GM12878 (cell line): ENCODE data around the gene DDX56. TPM values are rescaled to one million over a fixed set of nuclear protein-coding genes. Genes with fewer than 3 reads are reported as not detected.

Experiments used
- ATAC-seq: fragments of 200-7000 bp; cut with Tn5 transposase; 3 replicates; pipeline ENCODE4 v1.9.1; 2020; ENCODE audit warnings: mild to moderate bottlenecking, moderate library complexity
- BruUV-seq: library from RNA; stranded (reverse); fragments of 400-500 nt; replicated peaks from 2 replicates; lab custom pipeline; 2021; lab: Mats Ljungman, UMichigan
- CTCF ChIA-PET: fragments of 300-600 bp; sonication (Branson Sonifier 250); formaldehyde crosslinking; extraction: SDS; loops from one replicate; lab custom pipeline; 2021; ENCODE audit warnings: inconsistent platforms; lab: Yijun Ruan, JAX
- POLR2A ChIA-PET: fragments of 350-600 bp; formaldehyde crosslinking; extraction: SDS; loops from one replicate; lab custom pipeline; 2021; ENCODE audit warnings: inconsistent platforms; lab: Charles Lee
- RAD21 ChIA-PET: fragments of 300-600 bp; sonication (Branson Sonifier 250); formaldehyde crosslinking; loops from one replicate; lab custom pipeline; 2023; ENCODE audit warnings: antibody characterized with exemption; ENCODE audit not compliant: unreplicated experiment; lab: Charles Lee
- SMC1A ChIA-PET: fragments of 300-600 bp; sonication (Branson Sonifier 250); formaldehyde crosslinking; loops from one replicate; lab custom pipeline; 2023; ENCODE audit not compliant: unreplicated experiment, uncharacterized antibody; lab: Charles Lee
- DNase-seq: peaks from one replicate; pipeline ENCODE4 v3.0.0-alpha.2; 2011; ENCODE audit warnings: low read depth, low spot score
- FAIRE-seq: peaks from 3 replicates; lab custom pipeline; 2011; peaks lifted over from hg19 to GRCh38; lab: Jason Lieb, UNC
- H2AFZ ChIP-seq: 2 replicates; pipeline ENCODE4 v1.6.0; 2011; ENCODE audit warnings: low read depth, low read length, control low read depth; ENCODE audit not compliant: control insufficient read depth
- H3K27ac ChIP-seq: 2 replicates; pipeline ENCODE4 v1.5.1; 2011; ENCODE audit warnings: control low read depth; ENCODE audit not compliant: control insufficient read depth, insufficient read depth
- H3K27me3 ChIP-seq, 2 experiments: replicated peaks in 1 of 2; 2 replicates each; pipeline versions ENCODE4 v1.6.0 to v1.6.1; 2011; ENCODE audit warnings: low read length in 1 of 2; ENCODE audit not compliant: control insufficient read depth in 2 of 2, insufficient read depth in 2 of 2
- H3K36me3 ChIP-seq, 2 experiments: 2 replicates each; pipeline ENCODE4 v1.5.1; 2011; ENCODE audit warnings: low read length in 1 of 2; ENCODE audit not compliant: control insufficient read depth in 2 of 2, insufficient read depth in 2 of 2
- H3K4me1 ChIP-seq: 2 replicates; pipeline ENCODE4 v1.6.1; 2011; ENCODE audit warnings: mild to moderate bottlenecking, low read length, moderate library complexity, mixed read lengths; ENCODE audit not compliant: control insufficient read depth, insufficient read depth
- H3K4me2 ChIP-seq: 2 replicates; pipeline ENCODE4 v1.6.0; 2011; ENCODE audit warnings: control low read depth; ENCODE audit not compliant: control insufficient read depth, insufficient read depth
- H3K4me3 ChIP-seq: fragments of 200-600 bp; sonication (generic); 2 replicates; pipeline ENCODE4 v1.5.1; 2016
- H3K79me2 ChIP-seq: 2 replicates; pipeline ENCODE4 v1.6.0; 2011; ENCODE audit warnings: low read length; ENCODE audit not compliant: control insufficient read depth, insufficient read depth
- H3K9ac ChIP-seq: 2 replicates; pipeline ENCODE4 v1.8.0; 2011; ENCODE audit warnings: low read length, control low read depth, mixed read lengths; ENCODE audit not compliant: control insufficient read depth, insufficient read depth
- H3K9me3 ChIP-seq: replicated peaks from 3 replicates; pipeline ENCODE4 v1.5.1; 2011; ENCODE audit warnings: mild to moderate bottlenecking, low read length; ENCODE audit not compliant: control insufficient read depth, insufficient read depth
- H4K20me1 ChIP-seq: 2 replicates; pipeline ENCODE4 v1.6.0; 2011; ENCODE audit not compliant: control insufficient read depth, insufficient read depth
- EGR1 ChIP-seq, 2 experiments: IDR thresholded peaks; 1 replicate in 1 of 2; 2 replicates in 1 of 2; pipeline ENCODE4 v1.6.1; 2011 to 2012; ENCODE audit warnings: low read depth in 2 of 2, low read length in 2 of 2, borderline replicate concordance in 1 of 2, mild to moderate bottlenecking in 1 of 2, moderate library complexity in 1 of 2
- GABPA ChIP-seq: IDR thresholded peaks from 2 replicates; pipeline ENCODE4 v1.6.1; 2014; ENCODE audit warnings: antibody characterized with exemption, low read depth, mild to moderate bottlenecking, inconsistent platforms
- JUNB ChIP-seq: IDR thresholded peaks from 2 replicates; pipeline ENCODE4 v1.6.1; 2016; ENCODE audit warnings: antibody characterized with exemption, mild to moderate bottlenecking
- MEF2A ChIP-seq: IDR thresholded peaks from 2 replicates; pipeline ENCODE4 v1.6.1; 2011; ENCODE audit warnings: low read depth, mild to moderate bottlenecking, low read length, moderate library complexity; ENCODE audit not compliant: insufficient read depth
- MTA3 ChIP-seq: IDR thresholded peaks from 2 replicates; pipeline ENCODE4 v1.6.1; 2012; ENCODE audit warnings: low read length, inconsistent platforms, borderline replicate concordance
- NR2C1 ChIP-seq: fragments of 450-650 bp; IDR thresholded peaks from 2 replicates; pipeline ENCODE4 v1.6.1; 2017; ENCODE audit warnings: antibody characterized with exemption, mild to moderate bottlenecking, moderate library complexity
- PKNOX1 ChIP-seq: fragments of 450-650 bp; IDR thresholded peaks from 2 replicates; pipeline ENCODE4 v1.6.1; 2016; ENCODE audit warnings: mild to moderate bottlenecking
- PRDM15 ChIP-seq: fragments of 450-650 bp; formaldehyde crosslinking; IDR thresholded peaks from 2 replicates; pipeline ENCODE4 v1.4.0; 2020; ENCODE audit warnings: mild to moderate bottlenecking, moderate library complexity
- SIN3A ChIP-seq: IDR thresholded peaks from 2 replicates; pipeline ENCODE4 v1.6.1; 2012; ENCODE audit warnings: low read depth, low read length, improper control_type of control experiment
- SPI1 ChIP-seq: IDR thresholded peaks from 2 replicates; pipeline ENCODE4 v1.6.1; 2011; ENCODE audit warnings: low read depth, mild to moderate bottlenecking, low read length, moderate library complexity, borderline replicate concordance; ENCODE audit not compliant: insufficient read depth
- USF2 ChIP-seq: IDR thresholded peaks from 2 replicates; pipeline ENCODE4 v1.6.1; 2011; ENCODE audit warnings: low read depth, low read length, improper control_type of control experiment, borderline replicate concordance
- ZNF274 ChIP-seq: IDR thresholded peaks from one replicate; pipeline ENCODE4 v1.8.0; 2011; ENCODE audit not compliant: insufficient read length, insufficient read depth
- ZSCAN29 ChIP-seq: fragments of 450-650 bp; IDR thresholded peaks from 2 replicates; pipeline ENCODE4 v1.6.1; 2017; ENCODE audit warnings: mild to moderate bottlenecking, moderate library complexity
- whole genome bisulfite sequencing: methylation state at CpG from one replicate; pipeline ENCODE4 v1.1.6; 2016; ENCODE audit warnings: low lambda C conversion rate; ENCODE audit not compliant: insufficient replicate concordance, insufficient coverage; ENCODE audit errors: missing lambda C conversion rate; 5-methylcytosine and 5-hydroxymethylcytosine counted together
- in situ Hi-C: fragments of 300-500 bp; cut with MboI; formaldehyde crosslinking; loops from 9 replicates; pipeline ENCODE4 v1.14.3; 2018; ENCODE audit warnings: mixed read lengths
- intact Hi-C: fragments of 100-400 bp; cut with micrococcal nuclease; formaldehyde crosslinking; loops from one replicate; pipeline ENCODE4 v1.14.2; 2022; ENCODE audit not compliant: unreplicated experiment
- polyA plus RNA-seq, 11 experiments: library from polyadenylated mRNA; depleted of rRNA in 4 of 11; unstranded in 6 of 11; stranded (reverse) in 5 of 11; fragments of >200 nt; fragmentation: Nextera tagmentation in 4 of 11; fragmentation: Illumina TruSeq in 1 of 11; extraction: Ambion mirVana in 4 of 11; extraction: Trizol in 1 of 11; gene quantifications; 1 replicate in 1 of 11; 2 replicates in 10 of 11; pipeline versions ENCODE4 v1.2.1 to v1.2.3, GENCODE V29; 2011 to 2016; ENCODE audit warnings: inconsistent platforms in 2 of 11, missing spikeins in 2 of 11, low read depth in 1 of 11
- total RNA-seq, 4 experiments: library from RNA; depleted of rRNA in 3 of 4; stranded (reverse); fragments of >200 nt in 3 of 4; fragmentation: Illumina TruSeq in 1 of 4; extraction: Trizol in 1 of 4; gene quantifications; 2 replicates each; pipeline versions ENCODE4 v1.2.1 to v1.2.3, GENCODE V29; 2013 to 2021
- TF ChIP-seq, protein P1 (sequence below): fragments of 450-650 bp; IDR thresholded peaks from 2 replicates; pipeline ENCODE4 v1.6.1; 2018; ENCODE audit warnings: mild to moderate bottlenecking, low read depth, moderate library complexity; ENCODE audit not compliant: partially characterized antibody

The DDX56 gene
- total and polyA plus RNA-seq, 10 of the 15 experiments (the other 5 are each of a cell fraction or from before 2014, with no cell fraction given) = 19.8 to 136 (median 81.3) TPM

GRCh38 chr7:44531421-44532380 is 42.0 kb downstream of the DDX56 start:
- ChIA-PET SMC1A (no interaction called here), POLR2A (no interaction called here), RAD21 (no interaction called here), CTCF (interaction anchor here (0.6 kb wide), 1 partner anchor 14 kb away, joined by 3 read pairs; no protein-coding TSS in a partner anchor)
- Histone ChIP-seq H2AFZ (no peak overlapping the region), H3K4me2 (no peak overlapping the region), H3K4me1 (no peaks in the 10 kb centered on the region), H3K4me3 (no peak overlapping the region), H4K20me1 (no peaks in the 10 kb centered on the region), H3K9me3 (no peaks in the 10 kb centered on the region), H3K36me3 (no peaks in the 10 kb centered on the region), H3K27ac (no peak overlapping the region), H3K27me3 (no peaks in the 10 kb centered on the region), H3K79me2 (no peaks in the 10 kb centered on the region), H3K9ac (no peak overlapping the region)
- BruUV-seq = no TSS peak
- intact Hi-C loops (no loop called here), in situ Hi-C loops (no loop called here)
- DNase-seq = no peak
- 26% methylated on average over 17 of the region's 17 CpGs for WGBS
- no peak for ATAC-seq
- no peak for FAIRE-seq
- TF ChIP-seq PRDM15 (CRISPR knock-in tag) = no peak
- TF ChIP-seq MEF2A = no peak
- TF ChIP-seq USF2 = no peak
- TF ChIP-seq PKNOX1 = no peak
- TF ChIP-seq NR2C1 = no peak
- TF ChIP-seq GABPA = no peak
- TF ChIP-seq JUNB = no peak
- TF ChIP-seq SPI1 = no peak
- no peak for TF ChIP-seq MTA3
- TF ChIP-seq EGR1 (IDR thresholded peaks at IDR 0.05; ENCODE audit: borderline replicate concordance in 1 of 2, low read depth in 2 of 2, low read length in 2 of 2) = no peak
- no peak for TF ChIP-seq SIN3A
- TF ChIP-seq, protein P1, sequence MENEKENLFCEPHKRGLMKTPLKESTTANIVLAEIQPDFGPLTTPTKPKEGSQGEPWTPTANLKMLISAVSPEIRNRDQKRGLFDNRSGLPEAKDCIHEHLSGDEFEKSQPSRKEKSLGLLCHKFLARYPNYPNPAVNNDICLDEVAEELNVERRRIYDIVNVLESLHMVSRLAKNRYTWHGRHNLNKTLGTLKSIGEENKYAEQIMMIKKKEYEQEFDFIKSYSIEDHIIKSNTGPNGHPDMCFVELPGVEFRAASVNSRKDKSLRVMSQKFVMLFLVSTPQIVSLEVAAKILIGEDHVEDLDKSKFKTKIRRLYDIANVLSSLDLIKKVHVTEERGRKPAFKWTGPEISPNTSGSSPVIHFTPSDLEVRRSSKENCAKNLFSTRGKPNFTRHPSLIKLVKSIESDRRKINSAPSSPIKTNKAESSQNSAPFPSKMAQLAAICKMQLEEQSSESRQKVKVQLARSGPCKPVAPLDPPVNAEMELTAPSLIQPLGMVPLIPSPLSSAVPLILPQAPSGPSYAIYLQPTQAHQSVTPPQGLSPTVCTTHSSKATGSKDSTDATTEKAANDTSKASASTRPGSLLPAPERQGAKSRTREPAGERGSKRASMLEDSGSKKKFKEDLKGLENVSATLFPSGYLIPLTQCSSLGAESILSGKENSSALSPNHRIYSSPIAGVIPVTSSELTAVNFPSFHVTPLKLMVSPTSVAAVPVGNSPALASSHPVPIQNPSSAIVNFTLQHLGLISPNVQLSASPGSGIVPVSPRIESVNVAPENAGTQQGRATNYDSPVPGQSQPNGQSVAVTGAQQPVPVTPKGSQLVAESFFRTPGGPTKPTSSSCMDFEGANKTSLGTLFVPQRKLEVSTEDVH = no peak
- TF ChIP-seq ZSCAN29 = no peak
- no peak for TF ChIP-seq ZNF274
